ENCODE measurements around the gene PRPS1.

Gene PRPS1

GRCh38 chrX:107677501-107677901 is 49.2 kb downstream of the PRPS1 start:
- no peak for TF ChIP-seq GLIS3 (CRISPR knock-in tag; IDR thresholded peaks at IDR 0.05)
- no peak for TF ChIP-seq BACH2 (CRISPR knock-in tag; IDR thresholded peaks at IDR 0.05; ENCODE audit: borderline replicate concordance)
- no peak for TF ChIP-seq SNAI2 (CRISPR knock-in tag; IDR thresholded peaks at IDR 0.05)
- TF ChIP-seq CSDC2 (CRISPR knock-in tag; IDR thresholded peaks at IDR 0.05): no peak
- TF ChIP-seq CREB5 (CRISPR knock-in tag; IDR thresholded peaks at IDR 0.05; ENCODE audit: low read depth): no peak
- TF ChIP-seq, protein P1, sequence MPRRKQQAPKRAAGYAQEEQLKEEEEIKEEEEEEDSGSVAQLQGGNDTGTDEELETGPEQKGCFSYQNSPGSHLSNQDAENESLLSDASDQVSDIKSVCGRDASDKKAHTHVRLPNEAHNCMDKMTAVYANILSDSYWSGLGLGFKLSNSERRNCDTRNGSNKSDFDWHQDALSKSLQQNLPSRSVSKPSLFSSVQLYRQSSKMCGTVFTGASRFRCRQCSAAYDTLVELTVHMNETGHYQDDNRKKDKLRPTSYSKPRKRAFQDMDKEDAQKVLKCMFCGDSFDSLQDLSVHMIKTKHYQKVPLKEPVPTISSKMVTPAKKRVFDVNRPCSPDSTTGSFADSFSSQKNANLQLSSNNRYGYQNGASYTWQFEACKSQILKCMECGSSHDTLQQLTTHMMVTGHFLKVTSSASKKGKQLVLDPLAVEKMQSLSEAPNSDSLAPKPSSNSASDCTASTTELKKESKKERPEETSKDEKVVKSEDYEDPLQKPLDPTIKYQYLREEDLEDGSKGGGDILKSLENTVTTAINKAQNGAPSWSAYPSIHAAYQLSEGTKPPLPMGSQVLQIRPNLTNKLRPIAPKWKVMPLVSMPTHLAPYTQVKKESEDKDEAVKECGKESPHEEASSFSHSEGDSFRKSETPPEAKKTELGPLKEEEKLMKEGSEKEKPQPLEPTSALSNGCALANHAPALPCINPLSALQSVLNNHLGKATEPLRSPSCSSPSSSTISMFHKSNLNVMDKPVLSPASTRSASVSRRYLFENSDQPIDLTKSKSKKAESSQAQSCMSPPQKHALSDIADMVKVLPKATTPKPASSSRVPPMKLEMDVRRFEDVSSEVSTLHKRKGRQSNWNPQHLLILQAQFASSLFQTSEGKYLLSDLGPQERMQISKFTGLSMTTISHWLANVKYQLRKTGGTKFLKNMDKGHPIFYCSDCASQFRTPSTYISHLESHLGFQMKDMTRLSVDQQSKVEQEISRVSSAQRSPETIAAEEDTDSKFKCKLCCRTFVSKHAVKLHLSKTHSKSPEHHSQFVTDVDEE (CRISPR knock-in tag; IDR thresholded peaks at IDR 0.05): no peak
- peak; percentile 35; the same call in 2 of the 3 replicates for ATAC-seq

GRCh38 chrX:107677909-107678308 is 49.6 kb downstream of the PRPS1 start:
- ATAC-seq: no peak
- TF ChIP-seq ZNF8 (CRISPR knock-in tag; IDR thresholded peaks at IDR 0.05): no peak
- no peak for TF ChIP-seq CREB5 (CRISPR knock-in tag; IDR thresholded peaks at IDR 0.05; ENCODE audit: low read depth)
- no peak for TF ChIP-seq ARNTL (CRISPR knock-in tag; IDR thresholded peaks at IDR 0.05; ENCODE audit: borderline replicate concordance, low read depth)
- TF ChIP-seq RARB (CRISPR knock-in tag; IDR thresholded peaks at IDR 0.05): no peak
- no peak for TF ChIP-seq CSDC2 (CRISPR knock-in tag; IDR thresholded peaks at IDR 0.05)
- no peak for TF ChIP-seq PPARA (CRISPR knock-in tag; IDR thresholded peaks at IDR 0.05; ENCODE audit: borderline replicate concordance)
- TF ChIP-seq OSR1 (CRISPR knock-in tag; IDR thresholded peaks at IDR 0.05): no peak
- no peak for TF ChIP-seq ISL1 (CRISPR knock-in tag; IDR thresholded peaks at IDR 0.05)
- TF ChIP-seq TCF4 (CRISPR knock-in tag; IDR thresholded peaks at IDR 0.05; ENCODE audit: borderline replicate concordance): no peak
- TF ChIP-seq, protein P1 (CRISPR knock-in tag; IDR thresholded peaks at IDR 0.05): no peak
- TF ChIP-seq ZC3H10 (CRISPR knock-in tag; IDR thresholded peaks at IDR 0.05): no peak
- TF ChIP-seq, protein P2, sequence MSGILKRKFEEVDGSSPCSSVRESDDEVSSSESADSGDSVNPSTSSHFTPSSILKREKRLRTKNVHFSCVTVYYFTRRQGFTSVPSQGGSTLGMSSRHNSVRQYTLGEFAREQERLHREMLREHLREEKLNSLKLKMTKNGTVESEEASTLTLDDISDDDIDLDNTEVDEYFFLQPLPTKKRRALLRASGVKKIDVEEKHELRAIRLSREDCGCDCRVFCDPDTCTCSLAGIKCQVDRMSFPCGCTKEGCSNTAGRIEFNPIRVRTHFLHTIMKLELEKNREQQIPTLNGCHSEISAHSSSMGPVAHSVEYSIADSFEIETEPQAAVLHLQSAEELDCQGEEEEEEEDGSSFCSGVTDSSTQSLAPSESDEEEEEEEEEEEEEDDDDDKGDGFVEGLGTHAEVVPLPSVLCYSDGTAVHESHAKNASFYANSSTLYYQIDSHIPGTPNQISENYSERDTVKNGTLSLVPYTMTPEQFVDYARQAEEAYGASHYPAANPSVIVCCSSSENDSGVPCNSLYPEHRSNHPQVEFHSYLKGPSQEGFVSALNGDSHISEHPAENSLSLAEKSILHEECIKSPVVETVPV (CRISPR knock-in tag; IDR thresholded peaks at IDR 0.05): no peak
- no peak for TF ChIP-seq TOX (CRISPR knock-in tag; IDR thresholded peaks at IDR 0.05; ENCODE audit: borderline replicate concordance)
- no peak for TF ChIP-seq ZNF70 (CRISPR knock-in tag; IDR thresholded peaks at IDR 0.05)
- no peak for TF ChIP-seq ZFP30 (CRISPR knock-in tag; IDR thresholded peaks at IDR 0.05)
- no peak for TF ChIP-seq ZFP3 (CRISPR knock-in tag; IDR thresholded peaks at IDR 0.05)
- TF ChIP-seq ESRRG (CRISPR knock-in tag; IDR thresholded peaks at IDR 0.05): no peak
- TF ChIP-seq BACH2 (CRISPR knock-in tag; IDR thresholded peaks at IDR 0.05; ENCODE audit: borderline replicate concordance): no peak

DNA sequence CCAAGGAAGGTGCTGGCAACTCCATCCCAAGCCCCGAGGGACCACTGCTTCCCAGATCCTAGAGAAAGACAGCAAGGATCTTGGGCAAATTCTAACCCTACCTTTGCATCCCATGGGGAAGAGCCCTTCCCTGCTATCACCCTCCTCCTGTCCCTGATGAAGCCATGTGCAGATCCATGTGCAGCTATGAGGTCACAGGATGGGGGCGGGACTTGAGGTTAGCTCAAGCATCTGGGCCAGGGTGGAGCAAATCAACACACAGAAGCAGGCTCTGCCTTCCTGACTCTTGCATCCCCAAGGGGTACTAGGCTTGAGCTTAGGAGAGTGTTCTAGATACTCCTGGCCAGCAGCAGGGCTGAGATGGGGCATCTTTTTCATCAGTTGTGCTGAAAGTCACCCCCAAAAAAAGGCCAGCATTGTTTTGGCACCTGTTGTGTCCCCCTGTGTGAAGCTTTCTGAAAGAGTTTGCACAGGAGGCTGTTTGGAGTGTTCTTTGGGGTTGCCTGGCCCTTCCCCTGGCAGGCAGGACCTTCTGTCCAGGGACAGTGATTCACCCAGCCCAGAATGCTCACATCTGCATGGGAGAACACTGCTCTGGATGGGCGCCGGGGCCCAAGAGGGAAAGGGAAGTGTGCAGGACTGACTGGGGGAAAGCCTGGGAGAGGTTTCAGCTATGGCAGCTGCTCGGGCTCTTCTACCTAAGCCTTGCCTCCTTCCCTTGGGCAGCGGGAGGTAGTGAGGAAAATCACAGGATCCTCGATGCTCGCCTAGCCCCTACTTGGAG is 50.8 kb downstream of the PRPS1 start:
- no peak for ATAC-seq
- TF ChIP-seq ZFP30 (CRISPR knock-in tag; IDR thresholded peaks at IDR 0.05) (no peak), SNAI2 (CRISPR knock-in tag; IDR thresholded peaks at IDR 0.05) (no peak), POU6F1 (CRISPR knock-in tag; IDR thresholded peaks at IDR 0.05; ENCODE audit: borderline replicate concordance, low read depth) (no peak), OSR1 (CRISPR knock-in tag; IDR thresholded peaks at IDR 0.05) (no peak), GLIS3 (CRISPR knock-in tag; IDR thresholded peaks at IDR 0.05) (no peak), PPARA (CRISPR knock-in tag; IDR thresholded peaks at IDR 0.05; ENCODE audit: borderline replicate concordance) (no peak), CREB5 (CRISPR knock-in tag; IDR thresholded peaks at IDR 0.05; ENCODE audit: low read depth) (no peak), TOX (CRISPR knock-in tag; IDR thresholded peaks at IDR 0.05; ENCODE audit: borderline replicate concordance) (no peak), ZC3H10 (CRISPR knock-in tag; IDR thresholded peaks at IDR 0.05) (no peak), TCF4 (CRISPR knock-in tag; IDR thresholded peaks at IDR 0.05; ENCODE audit: borderline replicate concordance) (no peak)
